SU-DHL-6 (cell line): Measurements from ENCODE around the gene CRYGS.
"Not testable (repeated sequence)": the region's sequence is repeated elsewhere in the genome, so short reads cannot be mapped to it uniquely, and the experiment has no call there.

ENCODE experiments used
- H2AFZ ChIP-seq: fragments of 200-600 bp; sonication (generic); 2 replicates; pipeline ENCODE4 v1.6.1; 2014; ENCODE audit warnings: low read depth, mild to moderate bottlenecking, moderate library complexity, mixed read lengths, antibody characterized with exemption, low read length; ENCODE audit not compliant: severe bottlenecking
- H3F3A ChIP-seq: fragments of 200-600 bp; shearing (Covaris generic); 2 replicates; pipeline ENCODE4 v1.6.0; 2016; ENCODE audit warnings: antibody characterized with exemption, mild to moderate bottlenecking; ENCODE audit not compliant: insufficient read depth
- H3K27ac ChIP-seq: fragments of 200-600 bp; sonication (generic); 2 replicates; pipeline ENCODE4 v1.5.1; 2016; ENCODE audit warnings: low read depth, mild to moderate bottlenecking, low read length, moderate library complexity, mixed read lengths
- H3K27me3 ChIP-seq: fragments of 200-600 bp; sonication (generic), shearing (Covaris generic); 2 replicates; pipeline ENCODE4 v1.6.0; 2014; ENCODE audit warnings: mild to moderate bottlenecking, low read length
- H3K36me3 ChIP-seq: fragments of 200-600 bp; sonication (generic); 2 replicates; pipeline ENCODE4 v1.6.1; 2014; ENCODE audit warnings: mild to moderate bottlenecking, low read length, mixed read lengths
- H3K4me2 ChIP-seq: fragments of 300-600, 200-600 bp; shearing (Covaris generic), sonication (generic); 2 replicates; pipeline ENCODE4 v1.6.0; 2014; ENCODE audit warnings: low read length, low read depth, mild to moderate bottlenecking; ENCODE audit not compliant: poor library complexity, severe bottlenecking
- H3K4me3 ChIP-seq: fragments of 200-600 bp; sonication (generic); 2 replicates; pipeline ENCODE4 v1.5.1; 2014; ENCODE audit warnings: antibody characterized with exemption, low read length, mild to moderate bottlenecking, mixed read lengths; ENCODE audit not compliant: insufficient read depth, poor library complexity, severe bottlenecking
- H3K79me2 ChIP-seq: fragments of 200-600 bp; sonication (generic); 2 replicates; pipeline ENCODE4 v1.6.1; 2014; ENCODE audit warnings: mild to moderate bottlenecking, low read length, moderate library complexity; ENCODE audit not compliant: insufficient read depth
- H3K9ac ChIP-seq: fragments of 200-600 bp; sonication (generic); 2 replicates; pipeline ENCODE4 v1.7.0; 2014; ENCODE audit warnings: mild to moderate bottlenecking, low read length
- H3K9me2 ChIP-seq: fragments of 200-600 bp; sonication (generic); replicated peaks from 2 replicates; pipeline ENCODE4 v1.6.1; 2014; ENCODE audit warnings: low read length; ENCODE audit not compliant: insufficient read depth
- H3K9me3 ChIP-seq: fragments of 200-600 bp; sonication (generic); 2 replicates; pipeline ENCODE4 v1.6.1; 2014; ENCODE audit warnings: low read length, mixed read lengths; ENCODE audit not compliant: insufficient read depth
- H4K20me1 ChIP-seq: fragments of 200-600 bp; sonication (generic); 2 replicates; pipeline ENCODE4 v1.6.1; 2014; ENCODE audit warnings: low read depth, mild to moderate bottlenecking, antibody characterized with exemption, low read length, moderate library complexity, mixed read lengths
- EZH2phosphoT487 ChIP-seq: fragments of 200-600 bp; sonication (generic), shearing (Covaris generic); conservative IDR thresholded peaks from 2 replicates; pipeline ENCODE4 v1.6.1; 2018; ENCODE audit warnings: mild to moderate bottlenecking, antibody characterized with exemption, low read length, moderate library complexity, mixed read lengths
- TF ChIP-seq, protein P1 (sequence below): fragments of 200-600 bp; sonication (generic); IDR thresholded peaks from one replicate; pipeline ENCODE4 v1.5.1; 2017; ENCODE audit warnings: antibody characterized with exemption, mild to moderate bottlenecking, low read length, moderate library complexity; ENCODE audit not compliant: insufficient read depth, poor library complexity, severe bottlenecking

The CRYGS gene

DNA sequence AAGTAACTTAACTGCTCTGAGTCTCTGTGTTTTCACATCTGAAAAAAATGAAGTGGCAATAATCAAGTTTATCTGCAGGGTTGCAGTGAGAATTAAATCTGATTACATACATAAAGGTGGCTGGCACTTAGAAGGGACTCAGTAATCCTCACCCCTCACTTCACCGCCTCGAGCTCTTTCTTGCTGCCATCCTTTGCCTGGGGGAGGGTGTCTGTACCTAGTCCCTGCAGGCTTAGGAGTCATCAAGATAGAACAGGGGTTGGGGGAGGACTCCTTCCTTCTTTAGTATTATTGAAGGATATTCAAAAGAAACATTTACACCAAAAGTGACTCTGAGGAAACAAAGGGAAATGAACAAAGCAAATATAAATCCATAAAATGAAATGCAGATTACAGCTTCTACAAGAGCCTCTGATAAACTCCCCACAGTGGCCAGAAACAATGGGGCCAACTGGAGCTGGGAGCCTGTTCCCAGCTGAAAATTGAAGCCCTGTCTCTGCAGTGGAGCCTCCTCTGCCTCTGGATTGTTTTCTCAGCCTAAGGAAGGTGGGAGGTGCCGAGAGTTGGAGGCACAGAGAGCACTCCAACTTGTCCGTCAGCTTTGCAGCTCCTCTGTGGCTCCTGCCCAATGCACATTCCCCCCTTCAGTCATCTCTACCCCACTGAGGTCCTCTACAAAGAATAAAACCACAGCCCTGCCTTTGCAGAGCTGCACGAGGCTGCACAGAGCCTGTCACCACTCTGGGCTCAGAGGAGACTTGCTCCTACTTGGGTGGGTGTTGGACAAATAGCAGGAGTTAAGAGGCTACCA lies 41.8 kb downstream of the CRYGS start:
- no peak for TF ChIP-seq EZH2phosphoT487
- TF ChIP-seq, protein P1, sequence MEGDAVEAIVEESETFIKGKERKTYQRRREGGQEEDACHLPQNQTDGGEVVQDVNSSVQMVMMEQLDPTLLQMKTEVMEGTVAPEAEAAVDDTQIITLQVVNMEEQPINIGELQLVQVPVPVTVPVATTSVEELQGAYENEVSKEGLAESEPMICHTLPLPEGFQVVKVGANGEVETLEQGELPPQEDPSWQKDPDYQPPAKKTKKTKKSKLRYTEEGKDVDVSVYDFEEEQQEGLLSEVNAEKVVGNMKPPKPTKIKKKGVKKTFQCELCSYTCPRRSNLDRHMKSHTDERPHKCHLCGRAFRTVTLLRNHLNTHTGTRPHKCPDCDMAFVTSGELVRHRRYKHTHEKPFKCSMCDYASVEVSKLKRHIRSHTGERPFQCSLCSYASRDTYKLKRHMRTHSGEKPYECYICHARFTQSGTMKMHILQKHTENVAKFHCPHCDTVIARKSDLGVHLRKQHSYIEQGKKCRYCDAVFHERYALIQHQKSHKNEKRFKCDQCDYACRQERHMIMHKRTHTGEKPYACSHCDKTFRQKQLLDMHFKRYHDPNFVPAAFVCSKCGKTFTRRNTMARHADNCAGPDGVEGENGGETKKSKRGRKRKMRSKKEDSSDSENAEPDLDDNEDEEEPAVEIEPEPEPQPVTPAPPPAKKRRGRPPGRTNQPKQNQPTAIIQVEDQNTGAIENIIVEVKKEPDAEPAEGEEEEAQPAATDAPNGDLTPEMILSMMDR = no peak
- H4K20me1 ChIP-seq = no peaks in the 10 kb centered on the region
- H3K36me3 ChIP-seq = no peaks in the 10 kb centered on the region
- no peaks in the 10 kb centered on the region for H3K27me3 ChIP-seq
- no peak overlapping the region for H3K9ac ChIP-seq
- H3K9me2 ChIP-seq = no peaks in the 10 kb centered on the region
- H3K27ac ChIP-seq = no peak overlapping the region
- no peak overlapping the region for H3K4me3 ChIP-seq
- H3K9me3 ChIP-seq = no peaks in the 10 kb centered on the region
- no peaks in the 10 kb centered on the region for H3K79me2 ChIP-seq
- H3K4me2 ChIP-seq = no peak overlapping the region
- no peak overlapping the region for H2AFZ ChIP-seq
- H3F3A ChIP-seq = no peaks in the 10 kb centered on the region

DNA sequence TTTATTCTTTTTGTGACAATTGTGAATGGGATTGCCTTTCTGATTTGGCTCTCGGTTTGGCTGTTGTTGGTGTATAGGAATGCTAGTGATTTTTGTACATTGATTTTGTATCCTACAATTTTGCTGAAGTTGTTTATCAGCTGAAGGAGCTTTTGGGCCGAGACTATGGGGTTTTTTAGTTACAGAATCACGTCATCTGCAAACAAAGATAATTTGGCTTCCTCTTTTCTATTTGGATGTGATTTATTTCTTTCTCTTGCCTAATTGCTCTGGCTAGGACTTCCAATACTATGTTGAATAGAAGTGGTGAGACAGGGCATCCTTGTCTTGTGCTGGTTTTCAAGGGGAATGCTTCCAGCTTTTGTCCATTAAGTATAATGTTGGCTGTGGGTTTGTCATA lies 44.2 kb downstream of the CRYGS start:
- not testable (repeated sequence) for H3K4me2 ChIP-seq, H3K9me2 ChIP-seq, H3K27ac ChIP-seq, H3K4me3 ChIP-seq, H2AFZ ChIP-seq, H3K79me2 ChIP-seq, H3F3A ChIP-seq, H3K36me3 ChIP-seq, H3K27me3 ChIP-seq, H4K20me1 ChIP-seq, H3K9me3 ChIP-seq, H3K9ac ChIP-seq

DNA sequence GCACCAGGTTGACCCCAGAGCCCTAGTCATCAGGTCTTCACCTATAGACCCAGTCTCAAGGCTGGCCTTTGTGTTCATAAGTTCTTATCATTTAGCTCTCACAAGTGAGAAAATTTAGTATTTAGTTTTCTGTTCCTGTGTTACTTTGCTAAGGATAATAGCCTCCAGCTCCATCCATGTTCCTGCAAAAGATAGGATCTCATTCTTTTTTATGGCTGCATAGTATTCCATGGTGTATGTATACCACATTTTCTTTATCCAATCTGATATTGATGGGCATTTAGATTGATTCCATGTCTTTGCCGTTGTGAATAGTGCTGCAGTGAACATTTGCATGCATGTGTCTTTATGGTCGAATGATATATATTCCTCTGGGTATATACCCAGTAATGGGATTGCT lies 46.2 kb downstream of the CRYGS start:
- H3K36me3 ChIP-seq, H3K4me2 ChIP-seq, H3K9me3 ChIP-seq, H3F3A ChIP-seq, H3K9ac ChIP-seq, H3K4me3 ChIP-seq, H3K27ac ChIP-seq, H3K9me2 ChIP-seq, H2AFZ ChIP-seq, H3K79me2 ChIP-seq, H4K20me1 ChIP-seq, H3K27me3 ChIP-seq: not testable (repeated sequence)

DNA sequence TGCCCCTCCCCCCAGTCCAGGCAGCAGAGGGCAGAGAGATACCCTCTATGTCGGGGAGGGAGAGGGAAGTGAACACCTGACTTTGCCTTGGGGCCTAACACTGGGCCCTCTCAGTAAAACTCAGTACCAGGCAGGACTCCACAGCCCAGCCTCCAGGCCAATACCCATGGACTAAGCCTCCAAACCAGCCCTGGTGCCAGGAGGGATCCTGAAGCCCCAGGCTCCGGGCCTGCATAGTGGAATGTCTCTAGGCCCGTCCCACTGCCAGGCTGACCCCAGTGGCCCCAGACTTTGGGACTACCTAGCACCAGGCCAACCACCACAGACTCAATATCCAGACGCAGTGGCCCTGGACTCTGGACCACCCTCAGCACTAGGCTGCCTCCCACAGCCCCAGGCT lies 46.6 kb downstream of the CRYGS start:
- Histone ChIP-seq H4K20me1 (no peaks in the 10 kb centered on the region), H3K79me2 (no peaks in the 10 kb centered on the region), H3F3A (no peaks in the 10 kb centered on the region), H3K27me3 (no peaks in the 10 kb centered on the region), H3K9me2 (no peaks in the 10 kb centered on the region), H3K4me3 (no peak overlapping the region), H3K9ac (no peak overlapping the region), H3K36me3 (no peaks in the 10 kb centered on the region), H2AFZ (no peak overlapping the region), H3K9me3 (no peaks in the 10 kb centered on the region), H3K4me2 (no peak overlapping the region), H3K27ac (no peak overlapping the region)
- TF ChIP-seq, protein P1 = no peak
